ENCODE measurements around the gene KRT86. TPM values are rescaled to one million over a fixed set of nuclear protein-coding genes. Genes with fewer than 3 reads are reported as not detected.
"Not testable (repeated sequence)": the region's sequence is repeated elsewhere in the genome, so short reads cannot be mapped to it uniquely, and the experiment has no call there.

Gene KRT86
- total and polyA plus RNA-seq, 9 of the 15 experiments (the other 6 are each of a cell fraction or from before 2014, with no cell fraction given): not detected

DNA sequence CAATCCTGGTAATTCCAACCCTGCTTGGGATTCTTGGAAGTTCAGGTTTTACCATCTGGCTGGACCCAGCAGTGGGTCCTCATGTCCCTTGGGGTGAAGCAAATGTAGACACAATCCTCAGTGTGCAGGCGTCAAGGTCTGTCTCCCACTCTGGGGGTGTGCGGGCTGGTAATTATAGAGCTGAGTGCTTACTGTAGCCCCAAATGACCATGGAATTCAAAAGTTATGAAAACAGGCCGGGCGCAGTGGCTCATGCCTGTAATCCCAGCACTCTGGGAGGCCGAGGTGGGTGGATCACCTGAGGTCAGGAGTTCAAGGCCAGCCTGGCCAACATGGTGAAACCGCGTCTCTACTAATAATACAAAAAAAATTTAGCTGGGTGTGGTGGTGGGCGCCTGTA, 70.6 kb downstream of the KRT86 start:
- H3K36me3 ChIP-seq (ENCODE audit: control insufficient read depth, insufficient read depth, low read length); intact Hi-C loops (cut with micrococcal nuclease); BruUV-seq (replicated peaks); H4K20me1 ChIP-seq (replicated peaks; ENCODE audit: control insufficient read depth, insufficient read depth, low read length); H3K79me2 ChIP-seq (ENCODE audit: control insufficient read depth, insufficient read depth, low read length); H3K9me1 ChIP-seq (ENCODE audit: control insufficient read depth, insufficient read depth, low read length); H3K4me2 ChIP-seq (ENCODE audit: insufficient read depth, low read length); H3K4me3 ChIP-seq; in situ Hi-C loops (cut with MboI); H2AFZ ChIP-seq (ENCODE audit: low read depth, low read length); H3K27ac ChIP-seq (ENCODE audit: extremely low read depth, low read depth, low read length); H3K9me3 ChIP-seq (replicated peaks; ENCODE audit: control insufficient read depth, insufficient read depth, low read depth, low read length); FAIRE-seq; CTCF ChIA-PET (ENCODE audit: low intra/inter-chr PET ratio); H3K4me1 ChIP-seq (replicated peaks in 1 of 2; ENCODE audit: control insufficient read depth in 2 of 2, insufficient read depth in 2 of 2, low read length in 2 of 2); ATAC-seq; DNase-seq (ENCODE audit: extremely low read depth in 1 of 4, low spot score in 3 of 4); H3K9ac ChIP-seq (ENCODE audit: insufficient read depth in 1 of 2, low read depth in 2 of 2, low read length in 2 of 2): not testable (repeated sequence)
- POLR2A ChIA-PET: interaction anchor here (1.5 kb wide), 1 partner anchor 8 kb away, joined by 3 read pairs; no protein-coding TSS in a partner anchor
- H3K27me3 ChIP-seq (ENCODE audit: control insufficient read depth in 2 of 2, insufficient read depth in 2 of 2, low read length in 2 of 2): peaks cover 11 to 55% of the 10 kb centered on the region in 2 experiments; a peak in 3 of 5 replicates
- 4% methylated on average over 8 of the region's 8 CpGs for WGBS (ENCODE audit: insufficient coverage, low coverage, missing lambda C conversion rate)

- no TSS peak for BruUV-seq (replicated peaks)
- Histone ChIP-seq H3K79me2 (ENCODE audit: control insufficient read depth, insufficient read depth, low read length) (no peaks in the 10 kb centered on the region), H3K9me3 (replicated peaks; ENCODE audit: control insufficient read depth, insufficient read depth, low read depth, low read length) (no peaks in the 10 kb centered on the region), H3K27me3 (ENCODE audit: control insufficient read depth in 2 of 2, insufficient read depth in 2 of 2, low read length in 2 of 2) (peaks cover 14 to 54% of the 10 kb centered on the region in 2 experiments; a peak in 3 of 5 replicates), H3K4me2 (ENCODE audit: insufficient read depth, low read length) (no peak overlapping the region), H3K9me1 (ENCODE audit: control insufficient read depth, insufficient read depth, low read length) (peaks cover 3% of the 10 kb centered on the region), H3K9ac (ENCODE audit: insufficient read depth in 1 of 2, low read depth in 2 of 2, low read length in 2 of 2) (no peak overlapping the region), H3K36me3 (ENCODE audit: control insufficient read depth, insufficient read depth, low read length) (no peaks in the 10 kb centered on the region), H3K27ac (ENCODE audit: extremely low read depth, low read depth, low read length) (no peak overlapping the region), H4K20me1 (replicated peaks; ENCODE audit: control insufficient read depth, insufficient read depth, low read length) (no peaks in the 10 kb centered on the region; the same call in 1 of the 2 replicates), H3K4me3 (no peak overlapping the region), H2AFZ (ENCODE audit: low read depth, low read length) (no peak overlapping the region), H3K4me1 (replicated peaks in 1 of 2; ENCODE audit: control insufficient read depth in 2 of 2, insufficient read depth in 2 of 2, low read length in 2 of 2) (no peaks in the 10 kb centered on the region)
- DNase-seq (ENCODE audit: extremely low read depth in 1 of 4, low spot score in 3 of 4) (no peak), ATAC-seq (no peak), FAIRE-seq (no peak)
- POLR2A ChIA-PET: interaction anchor here (1.5 kb wide), 1 partner anchor 9 kb away, joined by 3 read pairs; no protein-coding TSS in a partner anchor
- 2% methylated on average over 4 of the region's 4 CpGs for WGBS (ENCODE audit: insufficient coverage, low coverage, missing lambda C conversion rate)
- intact Hi-C loops (cut with micrococcal nuclease): no loop called here
- in situ Hi-C loops (cut with MboI): no loop called here
- CTCF ChIA-PET (ENCODE audit: low intra/inter-chr PET ratio): no interaction called here
- TF ChIP-seq E2F3 (CRISPR knock-in tag; IDR thresholded peaks at IDR 0.05) (no peak), KLF6 (CRISPR knock-in tag; IDR thresholded peaks at IDR 0.05; ENCODE audit: borderline replicate concordance) (no peak), MTF1 (CRISPR knock-in tag; IDR thresholded peaks at IDR 0.05; ENCODE audit: borderline replicate concordance) (no peak), NKRF (IDR thresholded peaks at IDR 0.05; ENCODE audit: borderline replicate concordance) (no peak), GMEB1 (CRISPR knock-in tag; IDR thresholded peaks at IDR 0.05) (no peak)
- TF ChIP-seq, protein P1, sequence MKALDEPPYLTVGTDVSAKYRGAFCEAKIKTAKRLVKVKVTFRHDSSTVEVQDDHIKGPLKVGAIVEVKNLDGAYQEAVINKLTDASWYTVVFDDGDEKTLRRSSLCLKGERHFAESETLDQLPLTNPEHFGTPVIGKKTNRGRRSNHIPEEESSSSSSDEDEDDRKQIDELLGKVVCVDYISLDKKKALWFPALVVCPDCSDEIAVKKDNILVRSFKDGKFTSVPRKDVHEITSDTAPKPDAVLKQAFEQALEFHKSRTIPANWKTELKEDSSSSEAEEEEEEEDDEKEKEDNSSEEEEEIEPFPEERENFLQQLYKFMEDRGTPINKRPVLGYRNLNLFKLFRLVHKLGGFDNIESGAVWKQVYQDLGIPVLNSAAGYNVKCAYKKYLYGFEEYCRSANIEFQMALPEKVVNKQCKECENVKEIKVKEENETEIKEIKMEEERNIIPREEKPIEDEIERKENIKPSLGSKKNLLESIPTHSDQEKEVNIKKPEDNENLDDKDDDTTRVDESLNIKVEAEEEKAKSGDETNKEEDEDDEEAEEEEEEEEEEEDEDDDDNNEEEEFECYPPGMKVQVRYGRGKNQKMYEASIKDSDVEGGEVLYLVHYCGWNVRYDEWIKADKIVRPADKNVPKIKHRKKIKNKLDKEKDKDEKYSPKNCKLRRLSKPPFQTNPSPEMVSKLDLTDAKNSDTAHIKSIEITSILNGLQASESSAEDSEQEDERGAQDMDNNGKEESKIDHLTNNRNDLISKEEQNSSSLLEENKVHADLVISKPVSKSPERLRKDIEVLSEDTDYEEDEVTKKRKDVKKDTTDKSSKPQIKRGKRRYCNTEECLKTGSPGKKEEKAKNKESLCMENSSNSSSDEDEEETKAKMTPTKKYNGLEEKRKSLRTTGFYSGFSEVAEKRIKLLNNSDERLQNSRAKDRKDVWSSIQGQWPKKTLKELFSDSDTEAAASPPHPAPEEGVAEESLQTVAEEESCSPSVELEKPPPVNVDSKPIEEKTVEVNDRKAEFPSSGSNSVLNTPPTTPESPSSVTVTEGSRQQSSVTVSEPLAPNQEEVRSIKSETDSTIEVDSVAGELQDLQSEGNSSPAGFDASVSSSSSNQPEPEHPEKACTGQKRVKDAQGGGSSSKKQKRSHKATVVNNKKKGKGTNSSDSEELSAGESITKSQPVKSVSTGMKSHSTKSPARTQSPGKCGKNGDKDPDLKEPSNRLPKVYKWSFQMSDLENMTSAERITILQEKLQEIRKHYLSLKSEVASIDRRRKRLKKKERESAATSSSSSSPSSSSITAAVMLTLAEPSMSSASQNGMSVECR (CRISPR knock-in tag; IDR thresholded peaks at IDR 0.05): no peak
These were observed 72.1 kb downstream of the KRT86 start for GRCh38 chr12:52346593-52346992.
